GM23248 (cell line): ENCODE data around the gene IL19.

Experiments used
- EZH2 ChIP-seq: fragments of 200-600 bp; sonication (generic); IDR thresholded peaks from 2 replicates; pipeline ENCODE4 v1.6.1; 2018; ENCODE audit warnings: antibody characterized with exemption, mild to moderate bottlenecking; ENCODE audit not compliant: insufficient read depth, poor library complexity, severe bottlenecking
- EZH2phosphoT487 ChIP-seq: fragments of 200-600 bp; sonication (generic); IDR thresholded peaks from 2 replicates; pipeline ENCODE4 v1.6.1; 2018; ENCODE audit warnings: antibody characterized with exemption, moderate library complexity, mild to moderate bottlenecking, low read depth; ENCODE audit not compliant: insufficient read depth

- TF ChIP-seq EZH2, result no peak
- no peak for TF ChIP-seq EZH2phosphoT487
These were observed 39.0 kb downstream of the IL19 start for GRCh38 chr1:206809504-206810084.
